ENCODE data around the gene SPOUT1. TPM values are rescaled to one million over a fixed set of nuclear protein-coding genes. Genes with fewer than 3 reads are reported as not detected.
A peak's percentile ranks its signal among the peaks of the same experiment; 100 is the strongest.

SPOUT1 gene
- total and polyA plus RNA-seq, 2 of the 13 experiments (the other 11 are each of a cell fraction or from before 2014, with no cell fraction given): 39.0 to 45.8 TPM

DNA sequence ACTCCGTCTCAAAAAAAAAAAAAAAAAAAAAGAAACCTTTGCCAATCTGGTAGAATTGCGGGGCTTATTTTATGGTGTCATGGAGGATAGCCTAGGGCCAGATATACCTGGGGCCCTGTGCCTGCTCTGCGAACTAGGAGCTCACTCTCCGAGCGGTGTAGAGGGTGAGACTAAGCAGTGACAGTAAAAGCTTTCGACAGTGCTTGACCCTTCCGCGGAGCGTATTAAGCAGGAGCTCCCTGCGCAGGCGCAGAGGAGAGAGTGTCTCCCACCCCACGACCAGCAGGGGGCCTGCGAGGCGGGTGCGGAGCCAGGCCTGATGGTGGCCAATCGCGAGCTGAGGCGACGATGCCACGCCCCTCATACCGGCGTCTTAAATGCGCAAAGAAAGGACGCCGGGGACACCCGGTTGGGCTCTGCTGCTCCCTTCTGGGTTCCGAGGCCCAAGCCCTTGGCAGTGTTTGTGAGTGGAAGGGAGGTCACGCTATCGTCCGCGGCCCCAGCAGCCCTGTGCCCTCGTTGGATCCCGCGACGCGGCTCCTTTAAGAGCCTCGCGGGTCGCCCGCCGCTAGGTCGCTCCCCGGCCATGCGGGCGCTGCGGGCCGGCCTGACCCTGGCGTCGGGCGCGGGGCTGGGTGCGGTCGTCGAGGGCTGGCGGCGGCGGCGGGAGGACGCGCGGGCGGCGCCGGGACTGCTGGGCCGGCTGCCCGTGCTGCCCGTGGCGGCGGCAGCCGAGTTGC is 11.3 kb downstream of the SPOUT1 start, which contains the start of gene ENDOG (continued):
- TF ChIP-seq, protein P1, sequence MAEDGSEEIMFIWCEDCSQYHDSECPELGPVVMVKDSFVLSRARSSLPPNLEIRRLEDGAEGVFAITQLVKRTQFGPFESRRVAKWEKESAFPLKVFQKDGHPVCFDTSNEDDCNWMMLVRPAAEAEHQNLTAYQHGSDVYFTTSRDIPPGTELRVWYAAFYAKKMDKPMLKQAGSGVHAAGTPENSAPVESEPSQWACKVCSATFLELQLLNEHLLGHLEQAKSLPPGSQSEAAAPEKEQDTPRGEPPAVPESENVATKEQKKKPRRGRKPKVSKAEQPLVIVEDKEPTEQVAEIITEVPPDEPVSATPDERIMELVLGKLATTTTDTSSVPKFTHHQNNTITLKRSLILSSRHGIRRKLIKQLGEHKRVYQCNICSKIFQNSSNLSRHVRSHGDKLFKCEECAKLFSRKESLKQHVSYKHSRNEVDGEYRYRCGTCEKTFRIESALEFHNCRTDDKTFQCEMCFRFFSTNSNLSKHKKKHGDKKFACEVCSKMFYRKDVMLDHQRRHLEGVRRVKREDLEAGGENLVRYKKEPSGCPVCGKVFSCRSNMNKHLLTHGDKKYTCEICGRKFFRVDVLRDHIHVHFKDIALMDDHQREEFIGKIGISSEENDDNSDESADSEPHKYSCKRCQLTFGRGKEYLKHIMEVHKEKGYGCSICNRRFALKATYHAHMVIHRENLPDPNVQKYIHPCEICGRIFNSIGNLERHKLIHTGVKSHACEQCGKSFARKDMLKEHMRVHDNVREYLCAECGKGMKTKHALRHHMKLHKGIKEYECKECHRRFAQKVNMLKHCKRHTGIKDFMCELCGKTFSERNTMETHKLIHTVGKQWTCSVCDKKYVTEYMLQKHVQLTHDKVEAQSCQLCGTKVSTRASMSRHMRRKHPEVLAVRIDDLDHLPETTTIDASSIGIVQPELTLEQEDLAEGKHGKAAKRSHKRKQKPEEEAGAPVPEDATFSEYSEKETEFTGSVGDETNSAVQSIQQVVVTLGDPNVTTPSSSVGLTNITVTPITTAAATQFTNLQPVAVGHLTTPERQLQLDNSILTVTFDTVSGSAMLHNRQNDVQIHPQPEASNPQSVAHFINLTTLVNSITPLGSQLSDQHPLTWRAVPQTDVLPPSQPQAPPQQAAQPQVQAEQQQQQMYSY (CRISPR knock-in tag; IDR thresholded peaks at IDR 0.05): no peak
- peak; percentile 59 for TF ChIP-seq GATAD1 (CRISPR knock-in tag; IDR thresholded peaks at IDR 0.05)
- TF ChIP-seq, protein P2, sequence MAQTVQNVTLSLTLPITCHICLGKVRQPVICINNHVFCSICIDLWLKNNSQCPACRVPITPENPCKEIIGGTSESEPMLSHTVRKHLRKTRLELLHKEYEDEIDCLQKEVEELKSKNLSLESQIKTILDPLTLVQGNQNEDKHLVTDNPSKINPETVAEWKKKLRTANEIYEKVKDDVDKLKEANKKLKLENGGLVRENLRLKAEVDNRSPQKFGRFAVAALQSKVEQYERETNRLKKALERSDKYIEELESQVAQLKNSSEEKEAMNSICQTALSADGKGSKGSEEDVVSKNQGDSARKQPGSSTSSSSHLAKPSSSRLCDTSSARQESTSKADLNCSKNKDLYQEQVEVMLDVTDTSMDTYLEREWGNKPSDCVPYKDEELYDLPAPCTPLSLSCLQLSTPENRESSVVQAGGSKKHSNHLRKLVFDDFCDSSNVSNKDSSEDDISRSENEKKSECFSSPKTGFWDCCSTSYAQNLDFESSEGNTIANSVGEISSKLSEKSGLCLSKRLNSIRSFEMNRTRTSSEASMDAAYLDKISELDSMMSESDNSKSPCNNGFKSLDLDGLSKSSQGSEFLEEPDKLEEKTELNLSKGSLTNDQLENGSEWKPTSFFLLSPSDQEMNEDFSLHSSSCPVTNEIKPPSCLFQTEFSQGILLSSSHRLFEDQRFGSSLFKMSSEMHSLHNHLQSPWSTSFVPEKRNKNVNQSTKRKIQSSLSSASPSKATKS (CRISPR knock-in tag; IDR thresholded peaks at IDR 0.05): no peak
- TF ChIP-seq, protein P3, sequence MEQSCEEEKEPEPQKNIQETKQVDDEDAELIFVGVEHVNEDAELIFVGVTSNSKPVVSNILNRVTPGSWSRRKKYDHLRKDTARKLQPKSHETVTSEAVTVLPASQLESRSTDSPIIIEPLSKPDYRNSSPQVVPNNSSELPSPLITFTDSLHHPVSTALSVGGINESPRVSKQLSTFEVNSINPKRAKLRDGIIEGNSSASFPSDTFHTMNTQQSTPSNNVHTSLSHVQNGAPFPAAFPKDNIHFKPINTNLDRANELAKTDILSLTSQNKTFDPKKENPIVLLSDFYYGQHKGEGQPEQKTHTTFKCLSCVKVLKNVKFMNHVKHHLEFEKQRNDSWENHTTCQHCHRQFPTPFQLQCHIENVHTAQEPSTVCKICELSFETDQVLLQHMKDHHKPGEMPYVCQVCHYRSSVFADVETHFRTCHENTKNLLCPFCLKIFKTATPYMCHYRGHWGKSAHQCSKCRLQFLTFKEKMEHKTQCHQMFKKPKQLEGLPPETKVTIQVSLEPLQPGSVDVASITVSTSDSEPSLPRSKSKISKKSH (CRISPR knock-in tag; IDR thresholded peaks at IDR 0.05; ENCODE audit: borderline replicate concordance): no peak
- TF ChIP-seq PCBP1 (IDR thresholded peaks at IDR 0.05; ENCODE audit: borderline replicate concordance, low read depth, low read length): no peak
- TF ChIP-seq ZNF331 (CRISPR knock-in tag; IDR thresholded peaks at IDR 0.05): peak; percentile 86
- no peak for TF ChIP-seq ZNF235 (CRISPR knock-in tag; IDR thresholded peaks at IDR 0.05; ENCODE audit: borderline replicate concordance)
- TF ChIP-seq HMG20A (CRISPR knock-in tag; IDR thresholded peaks at IDR 0.05; ENCODE audit: borderline replicate concordance): no peak
- TF ChIP-seq, protein P4, sequence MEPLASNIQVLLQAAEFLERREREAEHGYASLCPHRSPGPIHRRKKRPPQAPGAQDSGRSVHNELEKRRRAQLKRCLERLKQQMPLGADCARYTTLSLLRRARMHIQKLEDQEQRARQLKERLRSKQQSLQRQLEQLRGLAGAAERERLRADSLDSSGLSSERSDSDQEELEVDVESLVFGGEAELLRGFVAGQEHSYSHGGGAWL (CRISPR knock-in tag; IDR thresholded peaks at IDR 0.05): no peak
- TF ChIP-seq, protein P5, sequence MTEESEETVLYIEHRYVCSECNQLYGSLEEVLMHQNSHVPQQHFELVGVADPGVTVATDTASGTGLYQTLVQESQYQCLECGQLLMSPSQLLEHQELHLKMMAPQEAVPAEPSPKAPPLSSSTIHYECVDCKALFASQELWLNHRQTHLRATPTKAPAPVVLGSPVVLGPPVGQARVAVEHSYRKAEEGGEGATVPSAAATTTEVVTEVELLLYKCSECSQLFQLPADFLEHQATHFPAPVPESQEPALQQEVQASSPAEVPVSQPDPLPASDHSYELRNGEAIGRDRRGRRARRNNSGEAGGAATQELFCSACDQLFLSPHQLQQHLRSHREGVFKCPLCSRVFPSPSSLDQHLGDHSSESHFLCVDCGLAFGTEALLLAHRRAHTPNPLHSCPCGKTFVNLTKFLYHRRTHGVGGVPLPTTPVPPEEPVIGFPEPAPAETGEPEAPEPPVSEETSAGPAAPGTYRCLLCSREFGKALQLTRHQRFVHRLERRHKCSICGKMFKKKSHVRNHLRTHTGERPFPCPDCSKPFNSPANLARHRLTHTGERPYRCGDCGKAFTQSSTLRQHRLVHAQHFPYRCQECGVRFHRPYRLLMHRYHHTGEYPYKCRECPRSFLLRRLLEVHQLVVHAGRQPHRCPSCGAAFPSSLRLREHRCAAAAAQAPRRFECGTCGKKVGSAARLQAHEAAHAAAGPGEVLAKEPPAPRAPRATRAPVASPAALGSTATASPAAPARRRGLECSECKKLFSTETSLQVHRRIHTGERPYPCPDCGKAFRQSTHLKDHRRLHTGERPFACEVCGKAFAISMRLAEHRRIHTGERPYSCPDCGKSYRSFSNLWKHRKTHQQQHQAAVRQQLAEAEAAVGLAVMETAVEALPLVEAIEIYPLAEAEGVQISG (CRISPR knock-in tag; IDR thresholded peaks at IDR 0.05): no peak
- TF ChIP-seq, protein P6, sequence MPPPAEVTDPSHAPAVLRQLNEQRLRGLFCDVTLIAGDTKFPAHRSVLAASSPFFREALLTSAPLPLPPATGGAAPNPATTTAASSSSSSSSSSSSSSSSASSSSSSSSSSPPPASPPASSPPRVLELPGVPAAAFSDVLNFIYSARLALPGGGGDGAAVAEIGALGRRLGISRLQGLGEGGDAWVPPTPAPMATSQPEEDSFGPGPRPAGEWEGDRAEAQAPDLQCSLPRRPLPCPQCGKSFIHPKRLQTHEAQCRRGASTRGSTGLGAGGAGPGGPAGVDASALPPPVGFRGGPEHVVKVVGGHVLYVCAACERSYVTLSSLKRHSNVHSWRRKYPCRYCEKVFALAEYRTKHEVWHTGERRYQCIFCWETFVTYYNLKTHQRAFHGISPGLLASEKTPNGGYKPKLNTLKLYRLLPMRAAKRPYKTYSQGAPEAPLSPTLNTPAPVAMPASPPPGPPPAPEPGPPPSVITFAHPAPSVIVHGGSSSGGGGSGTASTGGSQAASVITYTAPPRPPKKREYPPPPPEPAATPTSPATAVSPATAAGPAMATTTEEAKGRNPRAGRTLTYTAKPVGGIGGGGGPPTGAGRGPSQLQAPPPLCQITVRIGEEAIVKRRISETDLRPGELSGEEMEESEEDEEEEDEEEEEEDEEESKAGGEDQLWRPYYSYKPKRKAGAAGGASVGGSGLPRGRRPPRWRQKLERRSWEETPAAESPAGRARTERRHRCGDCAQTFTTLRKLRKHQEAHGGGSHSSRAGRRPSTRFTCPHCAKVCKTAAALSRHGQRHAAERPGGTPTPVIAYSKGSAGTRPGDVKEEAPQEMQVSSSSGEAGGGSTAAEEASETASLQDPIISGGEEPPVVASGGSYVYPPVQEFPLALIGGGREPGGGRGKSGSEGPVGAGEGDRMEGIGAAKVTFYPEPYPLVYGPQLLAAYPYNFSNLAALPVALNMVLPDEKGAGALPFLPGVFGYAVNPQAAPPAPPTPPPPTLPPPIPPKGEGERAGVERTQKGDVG (CRISPR knock-in tag; IDR thresholded peaks at IDR 0.05; ENCODE audit: borderline replicate concordance): peak; percentile 61; the same call in 1 of the 2 replicates
- TF ChIP-seq SNAI1 (CRISPR knock-in tag; IDR thresholded peaks at IDR 0.05; ENCODE audit: borderline replicate concordance): no peak
- peak; percentile 84; the same call in 1 of the 2 replicates for TF ChIP-seq TSC22D2 (CRISPR knock-in tag; IDR thresholded peaks at IDR 0.05; ENCODE audit: borderline replicate concordance)
